ENCODE results near the gene KIAA1143.

KIAA1143 gene

DNA sequence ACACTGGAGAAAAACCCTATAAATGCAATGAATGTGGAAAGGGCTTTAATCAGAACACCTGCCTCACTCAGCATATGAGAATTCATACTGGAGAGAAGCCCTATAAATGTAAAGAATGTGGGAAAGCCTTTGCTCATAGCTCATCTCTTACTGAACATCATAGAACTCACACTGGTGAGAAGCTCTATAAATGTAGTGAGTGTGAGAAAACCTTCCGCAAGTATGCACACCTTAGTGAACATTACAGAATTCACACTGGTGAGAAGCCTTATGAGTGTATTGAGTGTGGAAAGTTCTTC, 39.4 kb downstream of the KIAA1143 start:
- TF ChIP-seq, protein P1, sequence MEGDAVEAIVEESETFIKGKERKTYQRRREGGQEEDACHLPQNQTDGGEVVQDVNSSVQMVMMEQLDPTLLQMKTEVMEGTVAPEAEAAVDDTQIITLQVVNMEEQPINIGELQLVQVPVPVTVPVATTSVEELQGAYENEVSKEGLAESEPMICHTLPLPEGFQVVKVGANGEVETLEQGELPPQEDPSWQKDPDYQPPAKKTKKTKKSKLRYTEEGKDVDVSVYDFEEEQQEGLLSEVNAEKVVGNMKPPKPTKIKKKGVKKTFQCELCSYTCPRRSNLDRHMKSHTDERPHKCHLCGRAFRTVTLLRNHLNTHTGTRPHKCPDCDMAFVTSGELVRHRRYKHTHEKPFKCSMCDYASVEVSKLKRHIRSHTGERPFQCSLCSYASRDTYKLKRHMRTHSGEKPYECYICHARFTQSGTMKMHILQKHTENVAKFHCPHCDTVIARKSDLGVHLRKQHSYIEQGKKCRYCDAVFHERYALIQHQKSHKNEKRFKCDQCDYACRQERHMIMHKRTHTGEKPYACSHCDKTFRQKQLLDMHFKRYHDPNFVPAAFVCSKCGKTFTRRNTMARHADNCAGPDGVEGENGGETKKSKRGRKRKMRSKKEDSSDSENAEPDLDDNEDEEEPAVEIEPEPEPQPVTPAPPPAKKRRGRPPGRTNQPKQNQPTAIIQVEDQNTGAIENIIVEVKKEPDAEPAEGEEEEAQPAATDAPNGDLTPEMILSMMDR (conservative IDR thresholded peaks at IDR 0.05; ENCODE audit: low read depth, low read length): no peak
- no peak for DNase-seq (ENCODE audit: low read depth)
- H3K4me3 ChIP-seq (ENCODE audit: low read depth, low read length): no peak overlapping the region

DNA sequence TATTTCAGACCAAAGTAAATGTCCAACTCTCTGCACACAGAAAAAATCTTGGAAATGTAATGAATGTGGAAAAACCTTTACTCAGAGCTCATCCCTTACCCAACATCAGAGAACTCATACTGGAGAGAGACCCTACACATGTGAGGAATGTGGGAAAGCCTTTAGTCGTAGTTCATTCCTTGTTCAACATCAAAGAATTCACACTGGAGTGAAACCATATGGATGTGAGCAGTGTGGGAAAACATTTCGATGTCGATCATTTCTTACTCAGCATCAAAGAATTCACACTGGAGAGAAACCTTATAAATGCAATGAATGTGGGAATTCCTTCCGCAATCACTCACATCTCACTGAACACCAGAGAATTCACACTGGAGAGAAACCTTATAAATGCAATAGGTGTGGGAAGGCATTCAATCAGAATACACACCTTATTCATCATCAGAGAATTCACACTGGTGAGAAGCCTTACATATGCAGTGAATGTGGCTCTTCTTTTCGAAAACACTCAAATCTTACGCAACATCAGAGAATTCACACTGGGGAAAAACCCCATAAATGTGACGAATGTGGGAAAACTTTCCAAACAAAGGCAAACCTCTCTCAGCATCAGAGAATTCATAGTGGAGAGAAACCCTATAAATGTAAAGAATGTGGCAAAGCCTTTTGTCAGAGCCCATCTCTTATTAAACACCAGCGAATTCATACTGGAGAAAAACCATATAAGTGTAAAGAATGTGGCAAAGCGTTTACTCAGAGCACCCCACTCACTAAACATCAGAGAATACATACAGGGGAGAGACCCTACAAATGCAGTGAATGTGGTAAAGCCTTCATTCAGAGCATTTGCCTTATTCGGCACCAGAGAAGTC, 40.0 kb downstream of the KIAA1143 start:
- peak; percentile 24 for DNase-seq (ENCODE audit: low read depth)
- TF ChIP-seq, protein P1 (conservative IDR thresholded peaks at IDR 0.05; ENCODE audit: low read depth, low read length): no peak
- H3K4me3 ChIP-seq (ENCODE audit: low read depth, low read length): no peak overlapping the region

- peak within 1 kb of the TSS; percentile 87 for H3K4me3 ChIP-seq (ENCODE audit: low read depth, low read length)
- TF ChIP-seq, protein P1 (conservative IDR thresholded peaks at IDR 0.05; ENCODE audit: low read depth, low read length): peak; percentile 57
Measured at GRCh38 chr3:44712455-44713075, 48.9 kb downstream of the KIAA1143 start, which contains the start of gene ZNF502. ZNF502 (plus strand) TSS chr3:44712660; CDS start chr3:44720262, 7,602 bp downstream.

More at GRCh38 chr3:44712455-44713075, 48.9 kb downstream of the KIAA1143 start, which contains the start of gene ZNF502:
- DNase-seq (ENCODE audit: low read depth): peak; percentile 93

Measured in choroid plexus epithelial cell (primary cell).